Measurements from ENCODE around the gene PPP2R5C. TPM values are rescaled to one million over a fixed set of nuclear protein-coding genes. Genes with fewer than 3 reads are reported as not detected.

PPP2R5C gene
- total and polyA plus RNA-seq, 9 of the 15 experiments (the other 6 are each of a cell fraction or from before 2014, with no cell fraction given) = 284 to 617 (median 395) TPM

DNA sequence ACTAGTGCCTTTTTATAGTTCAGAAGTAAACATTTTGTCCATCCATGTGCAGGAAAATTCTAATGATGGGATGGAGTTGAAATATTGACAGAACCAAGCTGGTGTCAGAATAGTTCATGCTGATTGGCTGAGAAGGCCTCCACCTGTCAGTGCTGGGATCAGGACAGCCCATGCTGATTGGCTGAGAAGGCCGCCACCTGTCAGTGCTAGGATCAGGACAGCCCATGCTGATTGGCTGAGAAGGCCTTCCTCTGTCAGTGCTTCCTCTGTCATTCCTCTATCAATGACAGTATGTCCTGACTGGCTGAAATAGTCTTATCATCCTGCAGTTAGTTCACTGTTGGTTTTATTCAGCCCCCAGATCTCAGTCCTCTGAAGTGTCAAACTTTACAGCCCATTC, 95.7 kb downstream of the PPP2R5C start:
- TF ChIP-seq NFYB (IDR thresholded peaks at IDR 0.05; ENCODE audit: extremely low read depth, insufficient read length) (peak; percentile 76), FOS (IDR thresholded peaks at IDR 0.05; ENCODE audit: extremely low read depth, insufficient read length) (peak; percentile 15), ZNF431 (CRISPR knock-in tag; IDR thresholded peaks at IDR 0.05) (no peak)
- TF ChIP-seq, protein P1, sequence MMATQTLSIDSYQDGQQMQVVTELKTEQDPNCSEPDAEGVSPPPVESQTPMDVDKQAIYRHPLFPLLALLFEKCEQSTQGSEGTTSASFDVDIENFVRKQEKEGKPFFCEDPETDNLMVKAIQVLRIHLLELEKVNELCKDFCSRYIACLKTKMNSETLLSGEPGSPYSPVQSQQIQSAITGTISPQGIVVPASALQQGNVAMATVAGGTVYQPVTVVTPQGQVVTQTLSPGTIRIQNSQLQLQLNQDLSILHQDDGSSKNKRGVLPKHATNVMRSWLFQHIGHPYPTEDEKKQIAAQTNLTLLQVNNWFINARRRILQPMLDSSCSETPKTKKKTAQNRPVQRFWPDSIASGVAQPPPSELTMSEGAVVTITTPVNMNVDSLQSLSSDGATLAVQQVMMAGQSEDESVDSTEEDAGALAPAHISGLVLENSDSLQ (IDR thresholded peaks at IDR 0.05) = peak; percentile 74
- POLR2A ChIA-PET = interaction anchor here (0.6 kb wide), 1 partner anchor 245 kb away, joined by 3 read pairs; no protein-coding TSS in a partner anchor
- FAIRE-seq = peak; percentile 76
- no peak overlapping the region for H3K9ac ChIP-seq (ENCODE audit: insufficient read depth in 1 of 2, low read depth in 2 of 2, low read length in 2 of 2)
- BruUV-seq (replicated peaks) = no TSS peak
- ATAC-seq = peak; percentile 89
- H3K4me1 ChIP-seq (replicated peaks in 1 of 2; ENCODE audit: control insufficient read depth in 2 of 2, insufficient read depth in 2 of 2, low read length in 2 of 2) = peaks cover 0 to 8% of the 10 kb centered on the region in 2 experiments; a peak in 2 of 5 replicates
- H3K79me2 ChIP-seq (ENCODE audit: control insufficient read depth, insufficient read depth, low read length) = peaks cover 63% of the 10 kb centered on the region
- no peak overlapping the region for H3K4me2 ChIP-seq (ENCODE audit: insufficient read depth, low read length)
- DNase-seq (ENCODE audit: extremely low read depth in 1 of 4, low spot score in 3 of 4) = peak; percentile 30 to 48 (median 44)
- H3K27me3 ChIP-seq (ENCODE audit: control insufficient read depth in 2 of 2, insufficient read depth in 2 of 2, low read length in 2 of 2) = no peaks in the 10 kb centered on the region
- no peaks in the 10 kb centered on the region for H3K9me3 ChIP-seq (replicated peaks; ENCODE audit: control insufficient read depth, insufficient read depth, low read depth, low read length)
- 80% methylated on average over 1 of the region's 1 CpG for WGBS (ENCODE audit: insufficient coverage, low coverage, missing lambda C conversion rate)
- peaks cover 79% of the 10 kb centered on the region for H3K36me3 ChIP-seq (ENCODE audit: control insufficient read depth, insufficient read depth, low read length)
- intact Hi-C loops (cut with micrococcal nuclease) (no loop called here), in situ Hi-C loops (cut with MboI) (no loop called here)
- no peak overlapping the region for H3K4me3 ChIP-seq
- H2AFZ ChIP-seq (ENCODE audit: low read depth, low read length) = no peak overlapping the region
- CTCF ChIA-PET (ENCODE audit: low intra/inter-chr PET ratio) = no interaction called here
- H3K9me1 ChIP-seq (ENCODE audit: control insufficient read depth, insufficient read depth, low read length) = no peaks in the 10 kb centered on the region
- H4K20me1 ChIP-seq (replicated peaks; ENCODE audit: control insufficient read depth, insufficient read depth, low read length) = no peaks in the 10 kb centered on the region
- no peak overlapping the region for H3K27ac ChIP-seq (ENCODE audit: extremely low read depth, low read depth, low read length)
